HepG2 (cell line): Measurements from ENCODE around the gene CD163L1.

Source experiments
- BORCS8-MEF2B ChIP-seq: sonication (generic); formaldehyde crosslinking; IDR thresholded peaks from 2 replicates; pipeline ENCODE4 v1.8.0; 2022; ENCODE audit warnings: mild to moderate bottlenecking, missing genetic modification reagents
- KIAA2018 ChIP-seq: sonication (generic); formaldehyde crosslinking; IDR thresholded peaks from 2 replicates; pipeline ENCODE4 v1.5.0; 2020; ENCODE audit warnings: mild to moderate bottlenecking, missing genetic modification reagents, borderline replicate concordance
- NFIC ChIP-seq: IDR thresholded peaks from 2 replicates; pipeline ENCODE4 v1.6.1; 2012; ENCODE audit warnings: mild to moderate bottlenecking, low read length, inconsistent platforms
- PCBP2 ChIP-seq: fragments of 200-400 bp; formaldehyde crosslinking; optimal IDR thresholded peaks from 2 replicates; pipeline ENCODE3; 2018; ENCODE audit warnings: low read length, low read depth; ENCODE audit not compliant: poor library complexity, severe bottlenecking
- ZNF563 ChIP-seq: sonication (generic); formaldehyde crosslinking; IDR thresholded peaks from 2 replicates; pipeline ENCODE4 v1.8.0; 2022; ENCODE audit warnings: mild to moderate bottlenecking, moderate library complexity, missing genetic modification reagents
- ZNF737 ChIP-seq: sonication (generic); formaldehyde crosslinking; IDR thresholded peaks from 2 replicates; pipeline ENCODE4 v1.5.0; 2020; ENCODE audit warnings: missing genetic modification reagents, mild to moderate bottlenecking, borderline replicate concordance

- TF ChIP-seq ZNF563 (CRISPR knock-in tag) (no peak), KIAA2018 (no peak), NFIC (no peak), BORCS8-MEF2B (CRISPR knock-in tag) (no peak), ZNF737 (no peak), PCBP2 (no peak)
Observed at GRCh38 chr12:7344833-7345606, 98.9 kb downstream of the CD163L1 start.
